ENCODE results near the gene SLC24A5. TPM values are rescaled to one million over a fixed set of nuclear protein-coding genes. Genes with fewer than 3 reads are reported as not detected.

SLC24A5 gene
- not detected in 2 replicates for total RNA-seq

DNA sequence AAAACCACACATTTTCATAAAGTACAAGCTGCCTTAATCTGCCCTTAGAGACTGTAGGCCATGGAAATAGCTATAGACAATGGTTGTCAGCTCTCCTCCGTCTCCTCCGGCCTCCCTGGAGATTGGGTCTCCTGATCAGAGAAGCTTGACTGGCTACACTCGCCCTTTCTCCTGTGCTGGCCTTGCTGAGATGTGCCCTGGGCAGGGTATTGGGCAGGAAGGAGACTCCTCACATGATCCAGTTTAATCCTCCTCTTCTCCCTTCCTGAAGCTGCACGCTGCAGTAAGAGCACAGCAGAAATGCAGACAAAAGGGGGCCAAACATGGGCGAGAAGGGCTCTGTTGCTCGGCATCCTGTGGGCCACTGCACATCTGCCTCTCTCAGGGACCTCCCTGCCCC is at the start of gene SLC24A5:
TSS of gene SLC24A5 (plus strand) at position 246 of the 400 bp plus-strand sequence. CDS start at position 301, 55 bp downstream.

DNA sequence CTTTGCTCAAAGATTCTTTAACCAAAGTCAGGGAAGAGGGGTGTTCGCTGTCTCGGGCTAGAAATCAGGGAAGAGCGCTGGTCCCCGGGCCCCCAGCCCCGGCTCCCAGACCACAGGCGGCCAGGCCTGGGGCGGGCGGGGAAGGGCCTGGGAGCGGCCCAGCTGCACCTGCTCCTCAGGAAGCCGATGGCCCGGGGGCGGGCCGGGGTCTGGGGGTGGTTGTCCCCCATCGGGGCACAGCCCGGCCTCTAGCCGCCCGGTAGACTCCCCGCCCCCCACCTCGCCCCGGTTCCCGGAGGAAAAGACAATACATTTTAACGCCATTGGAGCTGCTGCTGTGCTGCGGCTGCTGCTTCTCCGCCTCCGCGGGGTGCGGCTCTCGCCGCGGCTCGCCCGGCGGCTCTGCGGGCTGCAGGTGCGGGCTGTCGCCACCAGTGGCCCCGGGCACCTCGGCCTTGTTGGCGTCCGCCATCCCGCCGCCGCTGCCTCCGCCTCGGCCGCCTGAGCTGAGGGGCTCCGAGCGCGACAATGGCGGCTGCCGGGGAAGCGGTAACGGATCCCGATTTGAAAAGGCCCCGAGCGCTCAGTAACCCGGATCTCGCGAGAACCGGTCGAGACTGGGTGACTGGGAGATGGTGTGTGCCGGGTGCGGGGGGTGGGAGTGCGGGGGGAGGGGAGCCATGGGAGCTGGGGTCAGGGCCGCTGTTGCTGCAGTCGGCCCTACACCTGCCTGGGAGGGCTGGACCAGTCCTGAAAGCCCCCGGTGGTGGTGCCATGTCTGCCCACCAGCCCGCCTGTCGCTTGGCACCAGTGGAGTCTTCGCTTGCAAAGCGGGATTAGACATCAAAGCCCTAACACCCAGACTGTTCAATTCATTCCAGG is 57.2 kb downstream of the SLC24A5 start, which contains the start of gene MYEF2:
TSS of gene MYEF2 (minus strand) at position 530 of the 882 bp plus-strand sequence. CDS start at position 472, 58 bp downstream.

GRCh38 chr15:48191574-48192225 is 70.9 kb downstream of the SLC24A5 start, which contains the start of gene CTXN2:
Gene CTXN2 (plus strand): TSS chr15:48191665. CDS start chr15:48201301, 9,636 bp downstream.

Other genes with a start within 250 kb of the SLC24A5 start
- gene MYEF2, start 57.3 kb downstream of the SLC24A5 start, total RNA-seq = 6.3 and 8.5 TPM in 2 replicates
- gene CTXN2, start 70.7 kb downstream of the SLC24A5 start, total RNA-seq = not detected in 2 replicates
- not detected in 2 replicates for gene SLC12A1, start 85.3 kb downstream of the SLC24A5 start, total RNA-seq
- gene DUT, start 210.4 kb downstream of the SLC24A5 start, total RNA-seq = 36.3 and 46.0 TPM in 2 replicates